ENCODE data around the gene NFYA. TPM values are rescaled to one million over a fixed set of nuclear protein-coding genes. Genes with fewer than 3 reads are reported as not detected.

Gene NFYA
- total RNA-seq, 1 donor from 2014 or later: 9.8 TPM

DNA sequence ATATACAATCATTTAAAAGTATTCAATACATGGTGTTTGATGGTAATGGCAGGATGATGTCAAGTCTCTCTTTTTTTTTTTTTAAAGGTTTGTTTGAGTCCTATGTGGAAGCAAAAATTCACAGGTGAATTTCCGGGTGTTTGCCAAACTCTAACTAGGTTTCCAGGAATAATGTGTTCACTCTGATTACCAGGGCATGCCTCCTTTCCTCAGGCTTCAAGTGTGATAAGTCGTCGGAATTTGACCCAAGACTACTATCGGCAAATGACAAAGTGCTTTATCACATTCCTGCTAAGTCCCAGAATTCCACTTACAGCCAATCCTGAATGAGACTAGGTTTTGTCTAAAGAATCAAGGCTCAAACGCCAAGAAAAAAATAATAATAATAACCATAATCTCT is 7.9 kb upstream of the NFYA start:
- intact Hi-C loops (cut with DNase I): loop anchor here (5.0 kb wide), 2 partner anchors 58 to 68 kb away; no protein-coding TSS in a partner anchor
- DNase-seq (ENCODE audit: missing footprints): no peak
- no peak for ATAC-seq

GRCh38 chr6:41065550-41066026 is 7.2 kb upstream of the NFYA start:
- intact Hi-C loops (cut with DNase I): loop anchor here (2.0 to 5.0 kb wide), 2 partner anchors 37 to 58 kb away; no protein-coding TSS in a partner anchor
- ATAC-seq: no peak
- no peak for DNase-seq (ENCODE audit: missing footprints)

GRCh38 chr6:41066867-41067304 is 5.9 kb upstream of the NFYA start:
- no peak for ATAC-seq
- intact Hi-C loops (cut with DNase I): loop anchor here (2.0 to 5.0 kb wide), 2 partner anchors 38 to 60 kb away; no protein-coding TSS in a partner anchor
- DNase-seq (ENCODE audit: missing footprints): no peak

DNA sequence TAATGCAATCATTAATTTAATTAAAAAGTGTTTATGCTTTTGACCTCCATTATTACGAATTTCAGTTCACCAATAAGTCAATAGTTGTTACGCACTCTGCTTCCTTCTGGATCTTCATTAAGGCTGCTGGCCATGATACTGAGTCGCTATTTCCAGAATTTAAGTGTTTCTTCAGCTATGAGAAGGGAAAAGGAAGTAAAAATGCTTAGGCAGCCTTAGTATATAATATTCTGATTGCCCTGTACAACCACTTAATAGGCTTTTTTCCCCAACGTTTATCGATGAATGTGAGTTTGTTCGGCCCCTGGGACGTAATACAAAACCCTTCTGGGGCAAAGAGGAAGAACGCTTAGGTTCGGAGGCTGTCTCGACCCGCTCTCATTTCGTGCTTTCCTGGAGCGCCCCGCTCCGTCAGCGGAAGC is 1.3 kb upstream of the NFYA start:
- DNase-seq (ENCODE audit: missing footprints) (no peak), ATAC-seq (no peak)
- intact Hi-C loops (cut with DNase I): no loop called here

- DNase-seq (ENCODE audit: missing footprints): peak; percentile 99
- ATAC-seq: peak; percentile 87
- intact Hi-C loops (cut with DNase I): no loop called here
These were observed 595 bp upstream of the NFYA start, which contains the start of gene OARD1 for GRCh38 chr6:41071923-41072835. OARD1 (minus strand) TSS chr6:41072356; CDS start chr6:41071634, 722 bp downstream.

GRCh38 chr6:41073203-41073967 is 611 bp downstream of the NFYA start:
- intact Hi-C loops (cut with DNase I): no loop called here

GRCh38 chr6:41073968-41074691 is 1.4 kb downstream of the NFYA start:
- intact Hi-C loops (cut with DNase I): no loop called here
- ATAC-seq (no peak), DNase-seq (ENCODE audit: missing footprints) (no peak)

More at GRCh38 chr6:41073203-41073967, 611 bp downstream of the NFYA start:
- ATAC-seq: peak; percentile 20
- DNase-seq (ENCODE audit: missing footprints): peak; percentile 92

DNA sequence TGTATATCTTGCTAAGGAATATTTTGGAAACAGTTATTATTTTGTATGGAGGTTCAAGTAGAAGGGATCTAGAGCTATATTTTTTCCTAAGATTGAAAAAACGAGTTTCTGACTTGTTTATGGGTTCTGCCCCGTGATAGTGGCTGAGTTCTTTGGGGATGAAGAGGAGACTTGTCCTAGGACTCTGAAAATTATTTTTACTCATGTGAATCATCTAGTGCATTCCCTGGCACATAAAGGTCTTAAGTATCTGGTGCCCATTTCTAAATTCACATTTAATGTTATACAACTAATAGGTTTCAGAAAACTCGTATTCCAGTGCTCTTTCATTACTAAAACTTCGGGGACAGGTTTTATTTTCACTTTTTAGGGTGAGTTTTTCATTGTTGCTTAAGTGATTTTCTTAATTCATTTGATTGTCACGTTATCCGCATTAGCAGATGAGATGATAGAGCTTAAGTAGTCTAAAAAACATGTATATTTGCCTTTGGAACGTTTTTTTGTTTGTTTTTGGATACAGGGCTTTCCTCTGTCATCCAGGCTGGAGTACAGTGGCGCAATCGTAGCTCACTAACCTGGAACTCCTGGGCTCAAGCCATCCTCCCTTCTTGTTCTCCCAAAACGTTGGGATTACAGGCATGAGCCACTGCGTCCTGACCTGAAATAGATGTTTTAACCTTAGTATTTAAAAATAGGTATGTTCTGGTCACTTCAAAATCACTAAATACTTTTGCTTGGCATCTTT is 2.1 kb downstream of the NFYA start:
- ATAC-seq: no peak
- no peak for DNase-seq (ENCODE audit: missing footprints)
- intact Hi-C loops (cut with DNase I): no loop called here

GRCh38 chr6:41075651-41076626 is 3.2 kb downstream of the NFYA start:
- intact Hi-C loops (cut with DNase I): no loop called here
- DNase-seq (ENCODE audit: missing footprints): no peak
- no peak for ATAC-seq

GRCh38 chr6:41077536-41077935 is 4.8 kb downstream of the NFYA start:
- intact Hi-C loops (cut with DNase I): no loop called here
- DNase-seq (ENCODE audit: missing footprints): no peak
- ATAC-seq: no peak

DNA sequence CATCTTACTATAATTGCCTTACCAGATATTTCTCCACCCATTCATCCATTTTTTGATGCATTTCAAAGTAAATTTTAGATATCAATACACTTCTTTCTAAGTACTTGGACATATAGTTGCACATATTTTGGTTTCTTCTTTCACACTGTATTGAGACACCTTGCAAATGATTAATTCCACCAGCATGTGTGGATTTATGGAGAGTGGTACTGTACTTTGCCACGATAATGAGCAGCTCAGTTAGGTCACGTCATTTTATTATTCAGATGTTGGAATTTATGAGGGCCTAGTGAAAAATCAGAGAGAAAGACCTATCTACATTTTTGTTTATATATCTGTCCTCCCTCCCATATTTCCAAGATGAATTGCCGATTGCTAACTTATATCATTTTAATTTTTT is 5.3 kb downstream of the NFYA start:
- no peak for ATAC-seq
- intact Hi-C loops (cut with DNase I): no loop called here

GRCh38 chr6:41079080-41079479 is 6.3 kb downstream of the NFYA start:
- DNase-seq (ENCODE audit: missing footprints) (no peak), ATAC-seq (no peak)
- intact Hi-C loops (cut with DNase I): no loop called here

More for the DNA sequence above, 5.3 kb downstream of the NFYA start:
- no peak for DNase-seq (ENCODE audit: missing footprints)

- intact Hi-C loops (cut with DNase I): no loop called here
- no peak for DNase-seq (ENCODE audit: missing footprints)
These were observed 7.8 kb downstream of the NFYA start for GRCh38 chr6:41080621-41081020.

DNA sequence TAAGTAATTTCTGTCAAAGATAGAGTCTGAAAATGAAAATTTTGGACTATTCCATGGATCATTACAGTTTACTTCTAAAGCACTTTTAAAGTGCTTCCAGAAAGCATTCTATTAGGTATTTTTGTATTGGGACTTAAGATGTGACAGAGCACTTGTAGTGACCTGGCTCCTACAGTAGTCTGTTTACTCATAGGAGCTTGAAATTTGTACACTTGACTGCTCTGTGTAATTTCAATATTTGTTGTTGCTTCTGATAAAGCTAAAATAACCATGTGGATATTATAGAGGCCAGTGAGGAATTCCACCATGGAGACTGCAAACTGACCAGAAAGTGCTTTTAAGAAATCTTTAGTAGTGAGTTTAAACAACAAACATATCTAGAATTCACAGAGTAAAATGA is 10.3 kb downstream of the NFYA start:
- intact Hi-C loops (cut with DNase I): no loop called here
- ATAC-seq (no peak), DNase-seq (ENCODE audit: missing footprints) (no peak)

More at GRCh38 chr6:41080621-41081020, 7.8 kb downstream of the NFYA start:
- no peak for ATAC-seq

GRCh38 chr6:41085182-41085581 is 12.4 kb downstream of the NFYA start:
- no peak for DNase-seq (ENCODE audit: missing footprints)
- intact Hi-C loops (cut with DNase I): no loop called here
- no peak for ATAC-seq

DNA sequence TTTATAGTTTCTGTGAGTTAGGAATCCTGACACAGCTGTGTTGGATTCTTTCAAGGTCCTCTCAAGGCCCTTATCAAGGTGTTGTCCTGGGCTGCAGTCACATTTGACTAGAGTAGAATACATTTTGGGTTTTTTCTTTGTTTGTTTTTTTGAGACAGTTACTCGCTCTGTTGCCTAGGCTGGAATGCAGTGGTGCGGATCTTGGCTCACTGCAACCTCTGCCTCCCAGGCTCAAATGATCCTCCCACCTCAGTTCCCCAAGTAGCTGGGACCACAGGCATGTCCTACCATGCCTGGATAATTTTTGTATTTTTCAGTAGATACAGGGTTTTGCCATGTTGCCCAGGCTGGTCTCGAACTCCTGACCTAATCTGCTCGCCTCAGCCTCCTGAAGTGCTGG is 15.7 kb downstream of the NFYA start:
- DNase-seq (ENCODE audit: missing footprints) (no peak), ATAC-seq (no peak)
- intact Hi-C loops (cut with DNase I): no loop called here
